GM18505 (cell line): ENCODE data around the gene SNTG2.

Source experiments
- ATAC-seq: cut with Tn5 transposase; IDR thresholded peaks from one replicate; pipeline ENCODE4 v1.9.1; 2021; ENCODE audit not compliant: unreplicated experiment
- POLR2A ChIP-seq: IDR thresholded peaks from 4 replicates; pipeline ENCODE4 v1.6.1; 2011; ENCODE audit warnings: borderline replicate concordance; ENCODE audit not compliant: insufficient read depth, insufficient read length; ENCODE audit errors: extremely low read depth

The SNTG2 gene

GRCh38 chr2:1254662-1255343 is 304.2 kb downstream of the SNTG2 start:
- TF ChIP-seq POLR2A = no peak
- ATAC-seq = no peak

GRCh38 chr2:1256632-1257324 is 306.1 kb downstream of the SNTG2 start:
- ATAC-seq = no peak

GRCh38 chr2:1257334-1257733 is 306.7 kb downstream of the SNTG2 start:
- no peak for ATAC-seq

More at GRCh38 chr2:1256632-1257324, 306.1 kb downstream of the SNTG2 start:
- TF ChIP-seq POLR2A = no peak

GRCh38 chr2:1259746-1260145 is 309.1 kb downstream of the SNTG2 start:
- TF ChIP-seq POLR2A = no peak
- ATAC-seq = no peak

More at GRCh38 chr2:1257334-1257733, 306.7 kb downstream of the SNTG2 start:
- TF ChIP-seq POLR2A = no peak

GRCh38 chr2:1262609-1263008 is 312.0 kb downstream of the SNTG2 start:
- TF ChIP-seq POLR2A = no peak
- ATAC-seq = no peak

GRCh38 chr2:1265454-1265853 is 314.8 kb downstream of the SNTG2 start:
- ATAC-seq = no peak
- TF ChIP-seq POLR2A = no peak

GRCh38 chr2:1266351-1266750 is 315.7 kb downstream of the SNTG2 start:
- no peak for ATAC-seq
- no peak for TF ChIP-seq POLR2A

- ATAC-seq = no peak
- TF ChIP-seq POLR2A = no peak
These were observed 317.4 kb downstream of the SNTG2 start for GRCh38 chr2:1268034-1268433.

GRCh38 chr2:1269812-1270211 is 319.2 kb downstream of the SNTG2 start:
- no peak for ATAC-seq
- TF ChIP-seq POLR2A = no peak

GRCh38 chr2:1272835-1273234 is 322.2 kb downstream of the SNTG2 start:
- TF ChIP-seq POLR2A = no peak
- no peak for ATAC-seq

GRCh38 chr2:1277634-1278033 is 327.0 kb downstream of the SNTG2 start:
- TF ChIP-seq POLR2A = no peak
- ATAC-seq = no peak

GRCh38 chr2:1278125-1278524 is 327.5 kb downstream of the SNTG2 start:
- no peak for TF ChIP-seq POLR2A
- ATAC-seq = no peak

- no peak for TF ChIP-seq POLR2A
- ATAC-seq = no peak
These were observed 328.2 kb downstream of the SNTG2 start for GRCh38 chr2:1278861-1279260.

GRCh38 chr2:1282552-1282951 is 331.9 kb downstream of the SNTG2 start:
- TF ChIP-seq POLR2A = no peak

GRCh38 chr2:1283020-1283801 is 332.6 kb downstream of the SNTG2 start:
- ATAC-seq = no peak
- no peak for TF ChIP-seq POLR2A

More at GRCh38 chr2:1282552-1282951, 331.9 kb downstream of the SNTG2 start:
- no peak for ATAC-seq
